HL-60 (cell line): ENCODE data around the gene TMEM123.
"Not testable (repeated sequence)": the region's sequence is repeated elsewhere in the genome, so short reads cannot be mapped to it uniquely, and the experiment has no call there.

Experiments
- CTCF ChIP-seq: IDR thresholded peaks from one replicate; pipeline ENCODE4 v1.5.1; 2011; ENCODE audit warnings: low read length, control low read depth, inconsistent platforms; ENCODE audit not compliant: insufficient read depth
- POLR2AphosphoS5 ChIP-seq: IDR thresholded peaks from 2 replicates; pipeline ENCODE4 v1.6.1; 2012; ENCODE audit warnings: low read depth
- SPI1 ChIP-seq: IDR thresholded peaks from 2 replicates; pipeline ENCODE4 v1.6.1; 2012; ENCODE audit warnings: low read depth, mild to moderate bottlenecking, borderline replicate concordance

GRCh38 chr11:102444693-102445092 is 7.9 kb downstream of the TMEM123 start:
- not testable (repeated sequence) for TF ChIP-seq CTCF, SPI1, POLR2AphosphoS5
